Measurements from ENCODE around the gene LLCFC1. TPM values are rescaled to one million over a fixed set of nuclear protein-coding genes. Genes with fewer than 3 reads are reported as not detected.
"Not testable (repeated sequence)": the region's sequence is repeated elsewhere in the genome, so short reads cannot be mapped to it uniquely, and the experiment has no call there.

The LLCFC1 gene
- total RNA-seq, 1 donor from 2014 or later: not detected

DNA sequence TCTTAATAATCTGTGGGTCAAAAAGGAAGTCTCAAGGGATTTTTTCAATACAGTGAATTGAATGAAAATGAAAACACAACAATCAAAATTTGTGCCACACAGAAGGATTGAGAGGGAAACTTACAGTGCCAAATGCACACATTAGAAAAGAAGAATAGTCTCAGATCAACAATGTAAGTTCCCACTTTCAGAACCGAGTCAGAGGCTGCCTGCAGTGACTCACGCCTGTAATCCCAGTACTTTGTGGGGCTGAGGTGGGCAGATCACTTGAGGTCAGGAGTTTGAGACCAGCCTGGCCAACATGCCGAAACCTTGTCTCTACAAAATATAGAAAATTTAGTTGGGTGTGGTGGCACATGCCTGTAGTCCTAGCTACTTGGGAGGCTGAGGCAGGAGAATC, 35.3 kb downstream of the LLCFC1 start:
- no peak for DNase-seq (ENCODE audit: extremely low read depth, low read depth, low spot score)

DNA sequence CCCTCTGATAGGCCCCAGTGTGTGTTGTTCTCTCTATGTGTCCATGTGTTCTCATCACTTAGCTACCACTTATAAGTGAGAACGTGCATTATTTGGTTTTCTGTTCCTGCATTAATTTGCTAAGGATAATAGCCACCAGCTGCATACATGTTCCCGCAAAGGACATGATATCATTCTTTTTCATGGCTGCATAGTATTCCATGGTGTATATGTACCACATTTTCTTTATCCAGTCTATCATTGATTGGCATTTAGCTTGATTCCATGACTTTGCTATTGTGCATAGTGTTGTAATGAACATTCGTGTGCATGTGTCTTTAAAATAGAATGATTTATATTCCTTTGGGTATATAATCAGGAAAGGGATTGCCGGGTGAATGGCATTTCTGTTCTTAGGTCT, 39.1 kb downstream of the LLCFC1 start:
- not testable (repeated sequence) for DNase-seq (ENCODE audit: extremely low read depth, low read depth, low spot score)

- no peak for DNase-seq (ENCODE audit: extremely low read depth, low read depth, low spot score)
These were observed 44.5 kb downstream of the LLCFC1 start for GRCh38 chr7:142983825-142984224.

DNA sequence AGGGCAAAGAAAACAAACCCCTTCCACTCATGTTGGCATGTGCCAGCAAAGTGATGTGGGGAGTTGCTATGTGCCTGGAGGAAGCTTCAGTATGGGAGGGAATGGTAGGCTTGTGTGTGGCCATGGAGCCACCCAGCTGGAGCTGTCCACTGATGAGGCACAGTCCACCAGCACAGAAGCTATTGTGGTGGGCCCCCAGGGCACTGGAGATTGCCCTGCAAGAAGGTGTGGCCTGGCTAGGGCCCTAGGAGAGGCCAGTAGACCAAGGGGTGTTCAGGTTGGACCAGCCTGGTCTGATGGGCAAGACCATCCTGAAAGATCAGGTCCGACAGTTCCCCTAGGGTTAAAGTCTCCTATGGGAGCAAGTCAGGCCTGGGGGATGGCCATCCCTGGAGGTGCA, 45.0 kb downstream of the LLCFC1 start:
- no peak for DNase-seq (ENCODE audit: extremely low read depth, low read depth, low spot score)

Other genes with a start within 250 kb of the LLCFC1 start
- not detected in 2 replicates for gene PRSS1, start 190.0 kb upstream of the LLCFC1 start, total RNA-seq
- gene PRSS2, start 168.5 kb upstream of the LLCFC1 start, total RNA-seq: 0.41 and 3.0 TPM in 2 replicates
- 3.5 and 3.8 TPM in 2 replicates for gene EPHB6, start 84.4 kb upstream of the LLCFC1 start, total RNA-seq
- gene TRPV6, start 53.7 kb upstream of the LLCFC1 start, total RNA-seq: not detected in 2 replicates
- gene TRPV5, start 5.7 kb upstream of the LLCFC1 start, total RNA-seq: not detected in 2 replicates
- gene KEL, start 22.9 kb downstream of the LLCFC1 start, total RNA-seq: 0.18 TPM in 1 of 2 replicates, not detected in the other
- 0.18 TPM in 1 of 2 replicates, not detected in the other for gene OR9A2, start 87.6 kb downstream of the LLCFC1 start, total RNA-seq
- gene OR6V1, start 112.9 kb downstream of the LLCFC1 start, total RNA-seq: not detected in 2 replicates
- gene PIP, start 192.6 kb downstream of the LLCFC1 start, total RNA-seq: not detected in 2 replicates
- not detected in 2 replicates for gene TAS2R39, start 243.9 kb downstream of the LLCFC1 start, total RNA-seq

All from glomerular endothelial cell (primary cell).